Erythroblast (primary cell): ENCODE data around the gene GBX2.

Experiments used
- GATA1 ChIP-seq: IDR thresholded peaks from 2 replicates; pipeline ENCODE4 v1.6.1; 2011; ENCODE audit warnings: low read depth, mild to moderate bottlenecking, control low read depth, low read length, moderate library complexity
- POLR2A ChIP-seq: IDR thresholded peaks from 2 replicates; pipeline ENCODE4 v1.6.1; 2011; ENCODE audit warnings: mild to moderate bottlenecking, low read length

DNA sequence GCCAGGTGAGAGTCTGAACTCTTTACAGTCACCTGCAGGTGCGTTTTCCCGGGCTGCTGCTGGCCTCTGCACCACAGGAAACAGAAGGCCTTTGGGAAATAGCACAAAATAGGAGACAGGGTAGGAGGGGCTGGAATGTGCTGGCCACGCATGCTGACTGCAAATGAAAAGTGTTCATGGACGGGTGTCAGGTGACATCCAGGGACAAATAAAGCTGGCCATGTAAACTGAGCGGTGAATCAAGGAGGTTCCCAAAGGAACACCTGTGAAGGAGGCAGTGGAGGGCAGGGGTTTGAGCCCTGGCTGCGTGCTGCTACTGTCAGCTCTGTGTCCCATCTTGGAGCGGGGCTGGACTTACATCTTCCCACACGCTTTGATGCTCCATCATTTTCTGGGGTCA is 42.4 kb upstream of the GBX2 start:
- TF ChIP-seq POLR2A (no peak), GATA1 (no peak)
